Nephron progenitor cell (in vitro differentiated cells): ENCODE data around the gene ATP13A4.

ENCODE experiments used
- DNase-seq: peaks from one replicate; pipeline ENCODE4 v3.0.0; 2021
- H3K27ac Mint-ChIP-seq: 2 replicates; pipeline ENCODE4 v1.8.0; 2021; ENCODE audit warnings: mild to moderate bottlenecking, moderate library complexity, mixed read lengths
- H3K27me3 Mint-ChIP-seq: 2 replicates; pipeline ENCODE4 v1.8.0; 2021; ENCODE audit warnings: mild to moderate bottlenecking, low read depth, mixed read lengths; ENCODE audit not compliant: poor library complexity
- H3K36me3 Mint-ChIP-seq: 2 replicates; pipeline ENCODE4 v1.8.0; 2021; ENCODE audit warnings: low read depth, mixed read lengths
- H3K4me1 Mint-ChIP-seq: 2 replicates; pipeline ENCODE4 v1.8.0; 2021; ENCODE audit warnings: mixed read lengths
- H3K4me3 Mint-ChIP-seq: 2 replicates; pipeline ENCODE4 v1.8.0; 2021; ENCODE audit warnings: mild to moderate bottlenecking, moderate library complexity, mixed read lengths
- H3K9me3 Mint-ChIP-seq: 2 replicates; pipeline ENCODE4 v1.8.0; 2021; ENCODE audit warnings: mild to moderate bottlenecking, moderate library complexity, mixed read lengths
- TF ChIP-seq, protein P1 (sequence below): fragments of 200-600 bp; sonication (generic); IDR thresholded peaks from 2 replicates; pipeline ENCODE4 v1.5.0; 2021; ENCODE audit warnings: antibody characterized with exemption

Gene ATP13A4

GRCh38 chr3:193509103-193509965 is 45.4 kb downstream of the ATP13A4 start:
- Mint-ChIP-seq H3K4me1 (no peaks in the 10 kb centered on the region), H3K27me3 (peaks cover 3% of the 10 kb centered on the region), H3K27ac (no peak overlapping the region), H3K4me3 (no peak overlapping the region), H3K9me3 (no peaks in the 10 kb centered on the region), H3K36me3 (no peaks in the 10 kb centered on the region)
- DNase-seq = no peak
- TF ChIP-seq, protein P1, sequence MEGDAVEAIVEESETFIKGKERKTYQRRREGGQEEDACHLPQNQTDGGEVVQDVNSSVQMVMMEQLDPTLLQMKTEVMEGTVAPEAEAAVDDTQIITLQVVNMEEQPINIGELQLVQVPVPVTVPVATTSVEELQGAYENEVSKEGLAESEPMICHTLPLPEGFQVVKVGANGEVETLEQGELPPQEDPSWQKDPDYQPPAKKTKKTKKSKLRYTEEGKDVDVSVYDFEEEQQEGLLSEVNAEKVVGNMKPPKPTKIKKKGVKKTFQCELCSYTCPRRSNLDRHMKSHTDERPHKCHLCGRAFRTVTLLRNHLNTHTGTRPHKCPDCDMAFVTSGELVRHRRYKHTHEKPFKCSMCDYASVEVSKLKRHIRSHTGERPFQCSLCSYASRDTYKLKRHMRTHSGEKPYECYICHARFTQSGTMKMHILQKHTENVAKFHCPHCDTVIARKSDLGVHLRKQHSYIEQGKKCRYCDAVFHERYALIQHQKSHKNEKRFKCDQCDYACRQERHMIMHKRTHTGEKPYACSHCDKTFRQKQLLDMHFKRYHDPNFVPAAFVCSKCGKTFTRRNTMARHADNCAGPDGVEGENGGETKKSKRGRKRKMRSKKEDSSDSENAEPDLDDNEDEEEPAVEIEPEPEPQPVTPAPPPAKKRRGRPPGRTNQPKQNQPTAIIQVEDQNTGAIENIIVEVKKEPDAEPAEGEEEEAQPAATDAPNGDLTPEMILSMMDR = no peak

GRCh38 chr3:193508108-193508507 is 46.6 kb downstream of the ATP13A4 start:
- H3K36me3 Mint-ChIP-seq = no peaks in the 10 kb centered on the region
- no peaks in the 10 kb centered on the region for H3K9me3 Mint-ChIP-seq
- no peaks in the 10 kb centered on the region for H3K4me1 Mint-ChIP-seq
- DNase-seq = no peak
- TF ChIP-seq, protein P1 = no peak
- no peak overlapping the region for H3K4me3 Mint-ChIP-seq
- no peak overlapping the region for H3K27ac Mint-ChIP-seq
- peaks cover 4% of the 10 kb centered on the region for H3K27me3 Mint-ChIP-seq

DNA sequence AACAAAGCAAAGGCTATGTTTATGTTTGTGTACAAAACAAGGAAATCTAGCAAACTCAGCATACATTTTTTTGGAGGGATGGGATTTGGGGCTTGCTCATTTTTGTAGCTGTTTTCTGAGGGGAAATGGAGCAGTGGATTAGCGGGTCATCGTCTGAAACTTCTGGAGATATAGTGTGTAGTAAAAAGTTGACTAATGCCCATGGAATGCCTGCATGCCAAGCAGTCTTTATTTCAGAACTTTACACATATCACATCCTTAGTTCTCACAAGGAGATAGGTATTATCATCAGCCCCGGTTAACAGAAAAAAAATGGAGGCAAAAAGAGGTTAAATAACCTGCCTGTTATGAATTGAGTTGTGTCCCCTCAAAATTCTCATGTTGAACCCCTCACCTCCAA is 47.1 kb downstream of the ATP13A4 start:
- Mint-ChIP-seq H3K27me3 (peaks cover 3% of the 10 kb centered on the region), H3K36me3 (no peaks in the 10 kb centered on the region), H3K9me3 (no peaks in the 10 kb centered on the region), H3K4me3 (no peak overlapping the region), H3K27ac (no peak overlapping the region), H3K4me1 (no peaks in the 10 kb centered on the region)
- DNase-seq = no peak
- TF ChIP-seq, protein P1 = no peak

GRCh38 chr3:193506921-193507320 is 47.8 kb downstream of the ATP13A4 start:
- Mint-ChIP-seq H3K27ac (no peak overlapping the region), H3K27me3 (peaks cover 3% of the 10 kb centered on the region), H3K9me3 (no peaks in the 10 kb centered on the region), H3K36me3 (no peaks in the 10 kb centered on the region), H3K4me1 (no peaks in the 10 kb centered on the region), H3K4me3 (no peak overlapping the region)
- no peak for DNase-seq
- TF ChIP-seq, protein P1 = no peak

- H3K27ac Mint-ChIP-seq = no peak overlapping the region
- peaks cover 15% of the 10 kb centered on the region for H3K27me3 Mint-ChIP-seq
- H3K4me3 Mint-ChIP-seq = no peak overlapping the region
- TF ChIP-seq, protein P1 = no peak
- H3K9me3 Mint-ChIP-seq = no peaks in the 10 kb centered on the region
- H3K4me1 Mint-ChIP-seq = no peaks in the 10 kb centered on the region
- H3K36me3 Mint-ChIP-seq = no peaks in the 10 kb centered on the region
- no peak for DNase-seq
Measured at GRCh38 chr3:193502871-193503270, 51.8 kb downstream of the ATP13A4 start.
